NT2/D1 (cell line): ENCODE results near the gene POLR2H.

Experiments
- YY1 ChIP-seq: IDR thresholded peaks from 2 replicates; pipeline ENCODE4 v1.6.1; 2011; ENCODE audit not compliant: insufficient read length, insufficient read depth
- ZNF274 ChIP-seq: IDR thresholded peaks from 2 replicates; pipeline ENCODE4 v1.6.1; 2011; ENCODE audit warnings: mild to moderate bottlenecking, low read depth, low read length

- no peak for TF ChIP-seq ZNF274
- TF ChIP-seq YY1 = no peak
Measured at GRCh38 chr3:184360929-184361531, 480 bp upstream of the POLR2H start.
